Measurements from ENCODE around the gene MEX3D. TPM values are rescaled to one million over a fixed set of nuclear protein-coding genes. Genes with fewer than 3 reads are reported as not detected.

The MEX3D gene

Small RNA genes lying within 50 kb of the gene (small RNA-seq; reads per million reads assigned to genes)
- gene AC005943.2 (ENCODE audit: insufficient read depth) (not detected), gene RN7SL477P (ENCODE audit: insufficient read depth) (not detected), gene RNU6-1223P (ENCODE audit: insufficient read depth) (not detected)
